GM21367 (cell line): Measurements from ENCODE around the gene APOBEC3C.
"Not testable (repeated sequence)": the region's sequence is repeated elsewhere in the genome, so short reads cannot be mapped to it uniquely, and the experiment has no call there.

Experiments used
- ATAC-seq: cut with Tn5 transposase; IDR thresholded peaks from one replicate; pipeline ENCODE4 v1.9.1; 2021; ENCODE audit not compliant: unreplicated experiment

The APOBEC3C gene

GRCh38 chr22:39055658-39056057 lies 41.6 kb downstream of the APOBEC3C start:
- no peak for ATAC-seq

GRCh38 chr22:39061290-39061689 lies 47.2 kb downstream of the APOBEC3C start:
- not testable (repeated sequence) for ATAC-seq

- not testable (repeated sequence) for ATAC-seq
Measured at GRCh38 chr22:39061951-39062350, 47.9 kb downstream of the APOBEC3C start.

- ATAC-seq = not testable (repeated sequence)
Measured at GRCh38 chr22:39063904-39064303, 49.8 kb downstream of the APOBEC3C start.

- ATAC-seq = not testable (repeated sequence)
Measured at GRCh38 chr22:39066442-39067276, 52.6 kb downstream of the APOBEC3C start.

GRCh38 chr22:39068033-39068785 lies 54.2 kb downstream of the APOBEC3C start:
- no peak for ATAC-seq
